Nephron progenitor cell (in vitro differentiated cells): ENCODE measurements around the gene WFIKKN2.

ENCODE experiments used
- DNase-seq: peaks from one replicate; pipeline ENCODE4 v3.0.0; 2021
- H3K27ac Mint-ChIP-seq: 2 replicates; pipeline ENCODE4 v1.8.0; 2021; ENCODE audit warnings: mild to moderate bottlenecking, moderate library complexity, mixed read lengths
- H3K27me3 Mint-ChIP-seq: 2 replicates; pipeline ENCODE4 v1.8.0; 2021; ENCODE audit warnings: mild to moderate bottlenecking, low read depth, mixed read lengths; ENCODE audit not compliant: poor library complexity
- H3K36me3 Mint-ChIP-seq: 2 replicates; pipeline ENCODE4 v1.8.0; 2021; ENCODE audit warnings: low read depth, mixed read lengths
- H3K4me1 Mint-ChIP-seq: 2 replicates; pipeline ENCODE4 v1.8.0; 2021; ENCODE audit warnings: mixed read lengths
- H3K4me3 Mint-ChIP-seq: 2 replicates; pipeline ENCODE4 v1.8.0; 2021; ENCODE audit warnings: mild to moderate bottlenecking, moderate library complexity, mixed read lengths
- H3K9me3 Mint-ChIP-seq: 2 replicates; pipeline ENCODE4 v1.8.0; 2021; ENCODE audit warnings: mild to moderate bottlenecking, moderate library complexity, mixed read lengths
- CTCF ChIP-seq: fragments of 200-600 bp; sonication (generic); IDR thresholded peaks from 2 replicates; pipeline ENCODE4 v1.5.0; 2021; ENCODE audit warnings: antibody characterized with exemption

WFIKKN2 gene

GRCh38 chr17:50848039-50848438 lies 12.7 kb downstream of the WFIKKN2 start:
- Mint-ChIP-seq H3K9me3 (no peaks in the 10 kb centered on the region), H3K4me1 (peaks cover 36% of the 10 kb centered on the region), H3K36me3 (no peaks in the 10 kb centered on the region), H3K27ac (no peak overlapping the region), H3K4me3 (no peak overlapping the region), H3K27me3 (peaks cover 7% of the 10 kb centered on the region)
- no peak for TF ChIP-seq CTCF
- DNase-seq = no peak

- Mint-ChIP-seq H3K27me3 (peaks cover 8% of the 10 kb centered on the region), H3K4me3 (no peak overlapping the region), H3K4me1 (peaks cover 36% of the 10 kb centered on the region), H3K27ac (peak overlapping the region; percentile 23), H3K36me3 (no peaks in the 10 kb centered on the region), H3K9me3 (no peaks in the 10 kb centered on the region)
- DNase-seq = no peak
- no peak for TF ChIP-seq CTCF
These were observed 13.3 kb downstream of the WFIKKN2 start for GRCh38 chr17:50848711-50849110.

- TF ChIP-seq CTCF = no peak
These were observed 15.3 kb downstream of the WFIKKN2 start for GRCh38 chr17:50850640-50851039.

GRCh38 chr17:50853015-50853615 lies 17.7 kb downstream of the WFIKKN2 start:
- H3K9me3 Mint-ChIP-seq = no peaks in the 10 kb centered on the region
- no peak for TF ChIP-seq CTCF
- no peak overlapping the region for H3K27ac Mint-ChIP-seq
- peaks cover 20% of the 10 kb centered on the region for H3K27me3 Mint-ChIP-seq
- no peak for DNase-seq
- H3K4me3 Mint-ChIP-seq = no peak overlapping the region
- H3K36me3 Mint-ChIP-seq = no peaks in the 10 kb centered on the region
- H3K4me1 Mint-ChIP-seq = peaks cover 21% of the 10 kb centered on the region

More at GRCh38 chr17:50850640-50851039, 15.3 kb downstream of the WFIKKN2 start:
- Mint-ChIP-seq H3K36me3 (no peaks in the 10 kb centered on the region), H3K4me1 (peaks cover 28% of the 10 kb centered on the region), H3K9me3 (no peaks in the 10 kb centered on the region), H3K27me3 (peaks cover 24% of the 10 kb centered on the region), H3K27ac (no peak overlapping the region), H3K4me3 (no peak overlapping the region)
- DNase-seq = no peak

GRCh38 chr17:50853781-50854180 lies 18.4 kb downstream of the WFIKKN2 start:
- Mint-ChIP-seq H3K4me1 (peaks cover 21% of the 10 kb centered on the region), H3K27me3 (peaks cover 20% of the 10 kb centered on the region), H3K4me3 (no peak overlapping the region), H3K27ac (no peak overlapping the region), H3K36me3 (no peaks in the 10 kb centered on the region), H3K9me3 (no peaks in the 10 kb centered on the region)
- TF ChIP-seq CTCF = no peak
- DNase-seq = no peak

- no peaks in the 10 kb centered on the region for H3K9me3 Mint-ChIP-seq
- DNase-seq = no peak
- H3K27me3 Mint-ChIP-seq = peaks cover 20% of the 10 kb centered on the region
- peaks cover 21% of the 10 kb centered on the region for H3K4me1 Mint-ChIP-seq
- no peak overlapping the region for H3K4me3 Mint-ChIP-seq
- no peaks in the 10 kb centered on the region for H3K36me3 Mint-ChIP-seq
- H3K27ac Mint-ChIP-seq = no peak overlapping the region
- no peak for TF ChIP-seq CTCF
These were observed 20.4 kb downstream of the WFIKKN2 start for GRCh38 chr17:50855708-50856330.
